OCI-LY1 (cell line): ENCODE results near the gene PACS2.

ENCODE experiments used
- EZH2 ChIP-seq: fragments of 200-600 bp; sonication (generic), shearing (Covaris generic); IDR thresholded peaks from 2 replicates; pipeline ENCODE4 v1.8.0; 2017; ENCODE audit warnings: borderline replicate concordance, mixed run types, mild to moderate bottlenecking, antibody characterized with exemption, low read length, moderate library complexity, mixed read lengths
- TF ChIP-seq, protein P1 (sequence below): fragments of 200-600 bp; sonication (generic), shearing (Covaris generic); IDR thresholded peaks from 2 replicates; pipeline ENCODE4 v1.5.1; 2017; ENCODE audit warnings: mild to moderate bottlenecking, antibody characterized with exemption, low read length, moderate library complexity, mixed read lengths

DNA sequence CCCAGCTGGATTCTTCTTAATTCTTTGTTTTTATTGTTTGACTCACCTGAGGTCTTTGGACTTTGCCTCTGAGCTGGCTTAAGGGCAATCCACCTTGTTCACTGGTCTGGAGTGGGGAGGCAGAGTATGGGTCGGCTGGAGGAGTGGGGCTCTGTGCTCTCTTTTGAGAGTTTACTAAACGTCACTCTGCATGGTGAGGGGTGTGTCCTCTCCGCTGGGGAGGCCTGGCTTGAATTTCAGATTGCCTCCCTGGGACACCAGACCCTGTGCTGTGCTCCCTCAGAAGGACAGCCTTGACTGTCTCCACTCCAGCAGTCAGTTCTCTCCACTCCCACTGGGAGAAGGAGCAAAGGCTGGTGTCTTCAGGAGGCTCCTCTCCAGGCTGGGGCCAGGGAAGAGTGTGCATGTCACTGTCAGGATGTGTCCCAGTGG is 103.2 kb downstream of the PACS2 start:
- TF ChIP-seq, protein P1, sequence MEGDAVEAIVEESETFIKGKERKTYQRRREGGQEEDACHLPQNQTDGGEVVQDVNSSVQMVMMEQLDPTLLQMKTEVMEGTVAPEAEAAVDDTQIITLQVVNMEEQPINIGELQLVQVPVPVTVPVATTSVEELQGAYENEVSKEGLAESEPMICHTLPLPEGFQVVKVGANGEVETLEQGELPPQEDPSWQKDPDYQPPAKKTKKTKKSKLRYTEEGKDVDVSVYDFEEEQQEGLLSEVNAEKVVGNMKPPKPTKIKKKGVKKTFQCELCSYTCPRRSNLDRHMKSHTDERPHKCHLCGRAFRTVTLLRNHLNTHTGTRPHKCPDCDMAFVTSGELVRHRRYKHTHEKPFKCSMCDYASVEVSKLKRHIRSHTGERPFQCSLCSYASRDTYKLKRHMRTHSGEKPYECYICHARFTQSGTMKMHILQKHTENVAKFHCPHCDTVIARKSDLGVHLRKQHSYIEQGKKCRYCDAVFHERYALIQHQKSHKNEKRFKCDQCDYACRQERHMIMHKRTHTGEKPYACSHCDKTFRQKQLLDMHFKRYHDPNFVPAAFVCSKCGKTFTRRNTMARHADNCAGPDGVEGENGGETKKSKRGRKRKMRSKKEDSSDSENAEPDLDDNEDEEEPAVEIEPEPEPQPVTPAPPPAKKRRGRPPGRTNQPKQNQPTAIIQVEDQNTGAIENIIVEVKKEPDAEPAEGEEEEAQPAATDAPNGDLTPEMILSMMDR, result no peak
- no peak for TF ChIP-seq EZH2
